Right lobe of liver (tissue), 4 donors: ENCODE results near the gene OPRM1.

Experiments
- POLR2A ChIP-seq: fragments of 450-650 bp; IDR thresholded peaks from one replicate; pipeline ENCODE4 v1.6.1; 2017; ENCODE audit warnings: antibody characterized with exemption, mild to moderate bottlenecking
- TF ChIP-seq, protein P1 (sequence below), 4 donors: fragments of 200-600 bp in 3 of 4; fragments of 450-650 bp in 1 of 4; IDR thresholded peaks; one replicate each; pipeline versions ENCODE4 v1.5.1 to v1.8.0; 2016 to 2022; ENCODE audit warnings: antibody characterized with exemption in 4 of 4, mild to moderate bottlenecking in 2 of 4
- donor health status: DM: no; HTN: no; CAD: no.
- donor health status: DM: no; HTN: no; CAD: no.
- donor health status: DM: no; HTN: yes; CAD: no.

- TF ChIP-seq, protein P1, sequence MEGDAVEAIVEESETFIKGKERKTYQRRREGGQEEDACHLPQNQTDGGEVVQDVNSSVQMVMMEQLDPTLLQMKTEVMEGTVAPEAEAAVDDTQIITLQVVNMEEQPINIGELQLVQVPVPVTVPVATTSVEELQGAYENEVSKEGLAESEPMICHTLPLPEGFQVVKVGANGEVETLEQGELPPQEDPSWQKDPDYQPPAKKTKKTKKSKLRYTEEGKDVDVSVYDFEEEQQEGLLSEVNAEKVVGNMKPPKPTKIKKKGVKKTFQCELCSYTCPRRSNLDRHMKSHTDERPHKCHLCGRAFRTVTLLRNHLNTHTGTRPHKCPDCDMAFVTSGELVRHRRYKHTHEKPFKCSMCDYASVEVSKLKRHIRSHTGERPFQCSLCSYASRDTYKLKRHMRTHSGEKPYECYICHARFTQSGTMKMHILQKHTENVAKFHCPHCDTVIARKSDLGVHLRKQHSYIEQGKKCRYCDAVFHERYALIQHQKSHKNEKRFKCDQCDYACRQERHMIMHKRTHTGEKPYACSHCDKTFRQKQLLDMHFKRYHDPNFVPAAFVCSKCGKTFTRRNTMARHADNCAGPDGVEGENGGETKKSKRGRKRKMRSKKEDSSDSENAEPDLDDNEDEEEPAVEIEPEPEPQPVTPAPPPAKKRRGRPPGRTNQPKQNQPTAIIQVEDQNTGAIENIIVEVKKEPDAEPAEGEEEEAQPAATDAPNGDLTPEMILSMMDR (IDR thresholded peaks at IDR 0.05): no peak
- no peak for TF ChIP-seq POLR2A
Measured at GRCh38 chr6:154206996-154207395, 168.0 kb downstream of the OPRM1 start.
